ENCODE data around the gene MAZ.
"Not testable (repeated sequence)": the region's sequence is repeated elsewhere in the genome, so short reads cannot be mapped to it uniquely, and the experiment has no call there.

DNA sequence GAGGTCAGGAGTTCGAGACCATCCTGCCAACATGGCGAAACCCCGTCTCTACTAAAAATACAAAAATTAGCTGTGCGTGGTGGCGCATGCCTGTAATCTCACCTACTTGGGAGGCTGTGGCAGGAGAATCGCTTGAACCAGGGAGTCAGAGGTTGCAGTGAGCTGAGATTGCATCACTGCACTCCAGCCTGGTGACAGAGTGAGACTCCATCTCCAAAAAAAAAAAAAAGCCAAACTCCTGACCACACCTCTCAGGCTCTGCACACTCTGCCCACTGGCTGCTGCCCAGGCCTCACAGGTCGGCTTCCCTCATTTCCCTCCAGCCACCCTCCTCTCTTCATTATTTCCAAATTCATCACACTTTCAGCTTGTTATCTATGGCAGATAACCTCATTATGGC is 34.0 kb upstream of the MAZ start:
- TF ChIP-seq POLR2AphosphoS5 (IDR thresholded peaks at IDR 0.05; ENCODE audit: insufficient read depth, low read depth, low read length): not testable (repeated sequence)
- TF ChIP-seq, protein P1, sequence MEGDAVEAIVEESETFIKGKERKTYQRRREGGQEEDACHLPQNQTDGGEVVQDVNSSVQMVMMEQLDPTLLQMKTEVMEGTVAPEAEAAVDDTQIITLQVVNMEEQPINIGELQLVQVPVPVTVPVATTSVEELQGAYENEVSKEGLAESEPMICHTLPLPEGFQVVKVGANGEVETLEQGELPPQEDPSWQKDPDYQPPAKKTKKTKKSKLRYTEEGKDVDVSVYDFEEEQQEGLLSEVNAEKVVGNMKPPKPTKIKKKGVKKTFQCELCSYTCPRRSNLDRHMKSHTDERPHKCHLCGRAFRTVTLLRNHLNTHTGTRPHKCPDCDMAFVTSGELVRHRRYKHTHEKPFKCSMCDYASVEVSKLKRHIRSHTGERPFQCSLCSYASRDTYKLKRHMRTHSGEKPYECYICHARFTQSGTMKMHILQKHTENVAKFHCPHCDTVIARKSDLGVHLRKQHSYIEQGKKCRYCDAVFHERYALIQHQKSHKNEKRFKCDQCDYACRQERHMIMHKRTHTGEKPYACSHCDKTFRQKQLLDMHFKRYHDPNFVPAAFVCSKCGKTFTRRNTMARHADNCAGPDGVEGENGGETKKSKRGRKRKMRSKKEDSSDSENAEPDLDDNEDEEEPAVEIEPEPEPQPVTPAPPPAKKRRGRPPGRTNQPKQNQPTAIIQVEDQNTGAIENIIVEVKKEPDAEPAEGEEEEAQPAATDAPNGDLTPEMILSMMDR (IDR thresholded peaks at IDR 0.05; ENCODE audit: extremely low read depth in 1 of 2, insufficient read depth in 1 of 2, low read depth in 1 of 2, low read length in 2 of 2): not testable (repeated sequence)

All from endothelial cell of umbilical vein (primary cell).